ENCODE measurements around the gene NKD2.
"Not testable (repeated sequence)": the region's sequence is repeated elsewhere in the genome, so short reads cannot be mapped to it uniquely, and the experiment has no call there.

NKD2 gene

DNA sequence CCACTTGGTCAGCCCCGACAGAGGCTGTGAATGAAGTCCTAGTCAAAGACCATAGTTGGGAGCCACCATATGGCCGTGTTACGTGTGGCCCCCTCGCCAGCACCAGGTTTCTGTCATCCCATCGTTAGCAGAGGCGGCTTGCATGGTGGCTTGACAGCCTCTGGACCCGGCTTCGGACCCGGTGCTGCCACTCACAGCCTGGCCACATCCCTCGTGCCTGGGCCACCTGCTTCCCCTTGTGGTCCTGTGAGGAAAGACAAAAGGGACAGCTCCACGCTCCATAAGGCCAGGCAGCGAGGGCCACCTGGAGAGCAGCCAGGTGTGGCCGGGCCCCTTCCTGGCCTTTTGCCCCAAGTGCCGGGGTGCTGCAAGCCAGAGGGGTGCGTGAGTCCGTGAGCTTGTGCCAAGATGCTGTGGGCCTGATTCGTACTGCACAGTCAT, 6.2 kb downstream of the NKD2 start:
- DNase-seq = no peak

DNA sequence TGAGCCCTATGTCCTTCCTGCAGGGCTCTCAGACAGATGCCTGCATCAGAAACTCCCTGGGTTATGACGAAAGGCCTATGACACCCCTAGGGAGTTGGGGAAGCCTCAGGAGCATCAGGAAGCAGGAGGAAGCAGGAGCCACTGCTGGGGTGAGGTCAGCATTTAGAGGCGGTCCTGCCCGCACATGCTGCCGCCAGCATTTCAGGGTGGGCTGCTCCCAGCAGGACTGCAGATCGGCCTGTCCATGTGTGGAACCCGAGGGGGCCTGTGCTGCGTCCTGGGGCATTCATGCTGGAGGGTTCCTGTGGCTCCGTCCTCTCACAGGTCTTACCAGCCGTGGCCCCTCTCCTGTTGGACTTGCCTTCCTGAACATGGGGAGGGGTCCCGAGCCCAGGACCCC, 6.9 kb downstream of the NKD2 start:
- no peak for DNase-seq

DNA sequence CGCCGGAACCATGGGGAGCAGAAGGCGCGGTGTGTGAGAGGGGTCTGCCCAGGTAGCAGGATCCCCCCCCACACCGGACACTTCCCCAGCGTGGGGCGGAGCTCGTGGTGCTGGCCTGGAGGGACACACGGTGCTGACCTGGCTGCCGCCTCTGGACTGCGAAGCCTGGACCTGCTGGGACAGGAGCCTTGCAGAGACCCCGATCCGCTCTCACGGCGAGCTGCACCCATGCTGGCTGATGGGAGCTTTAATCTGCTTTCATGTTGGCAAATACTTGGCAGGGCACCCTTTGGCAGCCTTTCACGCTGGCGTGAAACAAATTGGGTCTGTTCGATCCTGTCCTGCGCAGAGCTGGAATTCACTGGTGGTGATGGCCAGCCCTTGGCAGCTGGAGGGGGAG, 7.4 kb downstream of the NKD2 start:
- no peak for DNase-seq

DNA sequence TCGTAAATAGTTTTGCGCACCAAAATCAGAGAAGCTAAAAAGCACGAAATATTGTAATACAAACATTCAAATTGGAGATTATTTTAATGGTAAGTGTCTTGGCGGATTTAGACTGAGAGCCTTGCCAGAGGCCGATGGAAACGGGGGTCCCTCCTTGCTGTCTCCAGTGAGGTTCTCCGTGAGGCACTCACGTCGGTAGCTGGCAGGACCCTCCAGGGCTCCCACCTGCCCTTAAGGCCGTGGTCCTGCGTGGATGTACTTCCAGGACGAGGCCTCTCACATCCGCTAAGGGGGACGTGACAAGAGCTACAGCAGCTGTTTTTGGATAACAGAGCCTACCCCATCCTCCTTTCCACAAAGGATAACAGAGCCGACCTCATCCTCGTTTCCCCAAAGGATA, 7.9 kb downstream of the NKD2 start:
- no peak for DNase-seq

DNA sequence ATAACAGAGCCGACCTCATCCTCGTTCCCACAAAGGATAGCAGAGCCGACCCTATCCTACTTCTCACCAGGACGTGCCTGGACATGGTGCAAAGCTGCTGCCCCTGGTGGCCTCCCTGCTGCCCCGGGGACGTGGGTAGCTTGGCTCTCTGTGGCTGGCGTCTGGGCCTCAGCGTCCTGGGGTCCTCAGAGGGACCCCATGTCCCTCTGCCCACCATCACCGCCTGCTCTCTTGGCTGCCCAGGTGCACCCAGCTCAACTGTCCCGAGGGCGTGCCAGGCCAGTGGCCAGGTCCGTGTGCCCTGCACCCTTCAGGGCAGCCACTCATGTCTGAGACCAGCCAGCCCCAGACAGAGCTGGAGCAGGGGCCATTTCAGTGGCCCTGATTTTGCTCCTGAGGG, 8.5 kb downstream of the NKD2 start:
- no peak for DNase-seq

DNA sequence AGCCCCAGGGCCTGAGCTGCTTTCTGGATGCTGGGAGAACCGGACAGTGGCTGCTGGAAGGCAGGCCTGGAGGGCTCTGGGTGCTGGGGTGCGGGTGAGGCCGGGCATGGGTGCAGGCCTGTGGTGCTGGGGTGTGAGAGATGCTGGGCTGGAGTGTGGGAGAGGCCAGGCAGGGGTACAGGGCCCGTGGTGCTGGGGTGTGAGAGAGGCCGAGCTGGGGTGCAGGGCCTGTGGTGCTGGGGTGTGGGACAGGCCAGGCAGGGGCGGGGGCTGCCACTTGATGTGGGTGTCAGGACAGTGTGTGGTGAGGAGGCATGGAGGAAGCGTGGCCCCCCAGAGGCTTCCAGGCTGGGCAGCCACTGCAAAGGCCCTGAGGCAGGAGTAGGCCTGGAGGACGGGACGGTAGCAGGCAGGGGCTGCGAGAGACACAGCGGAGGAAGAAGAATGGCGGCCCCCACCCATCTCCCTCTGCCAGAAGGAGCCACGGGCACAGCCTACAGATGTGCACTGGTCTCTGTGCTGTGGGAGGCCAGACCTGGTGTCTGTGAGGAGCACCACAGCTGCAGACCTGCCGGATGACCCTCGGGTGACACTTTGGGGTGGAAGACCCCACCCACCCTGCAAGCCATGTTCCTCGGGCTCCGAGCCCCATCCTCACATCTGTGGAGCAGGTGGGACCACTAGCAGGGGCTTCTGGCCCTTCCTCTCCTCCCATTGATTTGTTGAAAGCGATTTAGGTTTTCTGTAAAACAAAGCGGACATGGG, 9.3 kb downstream of the NKD2 start:
- DNase-seq = no peak

DNA sequence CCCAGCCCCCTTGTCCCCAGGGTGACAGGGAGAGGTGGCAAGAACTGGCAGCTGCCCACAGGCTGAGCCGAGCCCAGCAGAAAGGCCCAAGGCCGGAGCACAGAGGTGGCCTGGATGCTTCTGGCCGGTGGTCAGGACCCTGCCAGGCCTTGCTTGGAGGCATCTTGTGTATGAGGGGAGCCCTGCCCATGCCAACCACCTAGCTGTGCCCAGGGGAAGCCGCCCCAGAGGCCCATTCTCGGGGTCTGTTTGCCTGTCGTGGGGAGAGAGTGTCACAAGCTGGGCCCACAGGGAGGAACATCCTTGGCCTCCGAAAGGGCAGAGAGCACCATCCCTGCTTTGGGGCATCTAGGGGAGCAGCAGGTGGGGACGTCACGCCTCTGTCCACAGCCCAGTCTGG, 10.0 kb downstream of the NKD2 start:
- no peak for DNase-seq

DNA sequence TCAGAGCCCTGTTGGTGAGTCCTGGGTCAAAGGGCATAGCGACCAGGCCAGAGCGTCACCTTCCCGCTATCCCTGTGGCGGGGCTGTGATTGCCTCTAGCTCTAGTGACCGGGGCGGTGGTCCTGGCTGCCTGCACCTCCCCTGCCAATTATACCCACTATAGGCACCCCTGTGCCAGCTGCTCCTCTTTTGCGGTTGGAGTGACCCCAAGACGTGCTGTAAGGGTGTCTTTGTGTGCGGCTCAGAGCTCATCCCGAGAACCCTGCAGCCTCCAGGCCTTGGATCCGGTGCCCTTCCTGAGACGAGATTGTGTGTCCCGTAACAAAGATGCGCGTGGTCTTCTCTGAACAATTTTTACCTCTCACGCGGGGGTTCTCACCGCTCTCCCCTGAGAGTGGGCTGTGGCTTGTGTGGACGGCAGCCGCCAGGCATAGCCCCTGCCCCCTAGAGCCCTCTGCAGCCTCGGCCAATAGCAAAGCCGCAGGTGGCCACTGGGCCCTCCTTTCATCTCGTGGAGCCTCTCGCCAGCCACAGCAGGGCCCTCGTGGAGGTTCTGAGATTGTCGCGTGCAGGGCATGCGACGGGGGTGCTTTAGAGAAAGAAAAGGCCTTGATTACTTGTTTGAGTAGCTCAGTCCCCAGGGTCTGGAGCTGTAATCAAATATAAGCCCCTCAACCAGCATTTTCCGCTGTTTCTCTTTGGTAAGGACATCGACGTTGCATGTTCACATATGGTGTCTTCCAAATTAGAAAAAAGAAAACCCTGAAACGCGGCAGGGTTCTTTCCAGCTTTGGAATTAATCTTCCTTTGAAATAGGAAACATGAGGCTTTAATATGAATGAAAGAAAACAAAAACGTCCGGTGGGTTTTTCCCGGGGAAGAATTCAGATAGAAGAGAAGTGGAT, 10.7 kb downstream of the NKD2 start:
- no peak for DNase-seq

DNA sequence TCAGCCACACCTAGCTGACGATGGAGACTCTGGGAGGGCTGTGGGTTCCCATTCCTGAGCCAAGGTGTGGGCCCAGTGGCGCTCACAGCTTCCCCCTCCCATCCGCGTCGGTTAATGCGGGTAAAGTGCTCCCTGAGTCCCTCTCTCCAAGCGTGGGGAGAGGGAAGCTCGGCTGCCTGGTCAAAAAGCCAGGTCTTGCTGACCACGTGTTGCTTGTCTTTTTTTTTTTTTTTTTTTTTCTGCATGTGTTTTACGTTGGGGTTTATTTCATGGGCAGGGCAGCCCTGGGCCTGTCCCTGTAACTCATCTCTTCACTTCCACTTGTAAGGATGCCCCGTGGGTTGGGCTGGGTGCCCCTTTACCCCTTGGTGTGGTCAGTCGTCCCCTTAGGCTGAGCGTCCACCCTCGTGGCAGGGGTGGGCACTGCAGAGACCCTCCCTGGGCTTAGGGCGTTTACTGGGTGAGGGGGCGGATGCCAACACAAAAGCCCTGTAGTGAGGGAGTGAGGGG, 11.9 kb downstream of the NKD2 start:
- DNase-seq = no peak

DNA sequence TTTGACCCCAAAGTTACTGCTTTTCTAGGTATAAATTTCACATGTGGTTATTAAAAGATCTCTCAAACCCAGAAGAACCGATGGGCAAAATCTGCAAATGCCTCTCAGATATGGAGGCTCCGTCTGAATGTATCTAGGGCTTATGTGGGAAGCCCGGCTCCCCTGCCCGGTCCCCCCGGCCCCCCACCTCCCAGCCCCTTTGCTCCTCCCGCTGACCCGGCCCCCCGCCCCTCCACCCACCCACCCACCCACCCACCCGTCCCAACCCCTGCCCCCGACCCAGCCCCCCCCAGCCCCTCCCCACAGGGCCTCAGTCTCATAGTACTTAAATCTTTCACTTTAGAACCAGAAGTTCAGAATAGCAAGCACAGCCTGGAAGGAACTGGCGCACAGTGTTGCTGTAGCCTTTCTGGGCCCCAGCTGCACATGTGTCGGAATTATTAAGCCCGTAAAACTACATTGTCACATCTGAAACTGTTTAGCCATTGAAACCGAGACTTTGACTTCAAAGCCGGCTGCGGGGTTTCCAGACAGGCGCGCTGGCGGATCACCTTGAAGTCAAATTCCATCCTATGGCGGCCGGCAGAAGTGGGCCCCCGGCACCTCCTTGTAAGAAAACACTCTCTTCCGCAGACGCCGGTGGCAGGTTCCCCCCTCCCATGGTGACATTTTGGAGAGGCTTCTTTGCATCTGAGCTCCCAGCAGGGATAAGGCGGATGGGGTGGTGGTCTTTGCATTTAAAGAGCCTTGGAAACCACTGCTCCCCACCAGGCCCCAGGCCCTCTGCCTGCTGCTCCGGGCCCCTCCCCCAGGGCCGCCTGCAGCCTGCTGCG, 12.8 kb downstream of the NKD2 start:
- DNase-seq = no peak

DNA sequence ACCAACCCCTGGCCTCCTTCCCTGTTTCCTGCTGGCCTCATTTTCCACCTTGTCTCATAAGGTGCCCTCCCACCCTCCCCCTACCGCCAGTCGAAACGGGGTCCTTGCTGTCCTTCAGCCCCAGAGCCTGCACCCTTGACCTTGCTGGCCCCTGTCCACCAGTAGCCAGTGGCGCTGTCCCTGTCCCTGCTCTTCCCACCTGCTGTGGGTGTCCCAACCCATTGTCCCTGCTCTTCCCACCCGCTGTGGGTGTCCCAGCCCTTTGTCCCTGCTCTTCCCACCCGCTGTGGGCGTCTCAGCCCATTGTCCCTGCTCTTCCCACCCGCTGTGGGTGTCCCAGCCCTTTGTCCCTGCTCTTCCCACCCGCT, 13.4 kb downstream of the NKD2 start:
- not testable (repeated sequence) for DNase-seq

DNA sequence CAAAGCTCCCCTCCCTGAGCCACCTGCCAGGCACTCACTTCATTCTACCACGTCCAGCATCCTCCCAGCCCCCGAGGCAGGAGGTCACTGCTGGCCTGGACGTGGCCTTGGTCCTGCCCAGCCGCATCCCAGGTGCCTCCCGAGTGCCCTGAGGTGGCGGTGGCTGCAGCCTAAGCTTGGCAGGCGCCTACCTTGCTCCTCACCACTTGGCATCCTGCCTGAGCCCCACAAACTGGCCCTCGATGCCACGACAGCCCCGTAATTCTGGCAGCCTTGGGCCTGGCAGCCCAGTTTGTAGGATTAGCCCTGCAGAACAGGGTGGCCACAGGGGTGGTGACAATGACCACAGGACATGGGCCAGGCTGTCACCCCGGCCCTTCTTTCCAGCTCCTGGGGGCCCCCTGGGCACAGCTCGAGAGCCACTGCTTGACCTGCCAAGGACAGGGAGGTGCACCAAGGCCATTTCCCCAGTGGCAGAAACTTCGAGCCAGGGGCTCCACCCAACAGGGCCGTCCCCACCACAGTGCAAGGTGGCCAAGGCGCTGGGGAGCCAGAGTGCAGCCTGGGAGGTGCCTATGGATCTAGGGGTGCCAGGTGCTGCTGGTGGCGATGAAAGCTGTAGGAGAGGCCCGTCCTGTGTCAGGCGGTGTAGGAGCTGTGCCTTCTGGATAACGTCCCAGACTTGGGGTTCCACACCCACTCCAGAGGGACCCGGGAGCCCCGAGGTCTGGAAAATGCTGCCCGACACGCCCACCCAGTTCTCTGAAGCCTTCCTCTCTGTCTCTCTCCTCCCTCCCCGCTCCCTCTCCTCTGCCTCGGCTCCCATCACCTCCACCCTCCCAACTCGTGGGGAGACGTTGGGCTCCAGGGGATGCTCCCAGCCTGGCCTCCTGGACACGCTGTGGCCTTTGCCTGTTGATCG, 18.4 kb downstream of the NKD2 start:
- no peak for DNase-seq

DNA sequence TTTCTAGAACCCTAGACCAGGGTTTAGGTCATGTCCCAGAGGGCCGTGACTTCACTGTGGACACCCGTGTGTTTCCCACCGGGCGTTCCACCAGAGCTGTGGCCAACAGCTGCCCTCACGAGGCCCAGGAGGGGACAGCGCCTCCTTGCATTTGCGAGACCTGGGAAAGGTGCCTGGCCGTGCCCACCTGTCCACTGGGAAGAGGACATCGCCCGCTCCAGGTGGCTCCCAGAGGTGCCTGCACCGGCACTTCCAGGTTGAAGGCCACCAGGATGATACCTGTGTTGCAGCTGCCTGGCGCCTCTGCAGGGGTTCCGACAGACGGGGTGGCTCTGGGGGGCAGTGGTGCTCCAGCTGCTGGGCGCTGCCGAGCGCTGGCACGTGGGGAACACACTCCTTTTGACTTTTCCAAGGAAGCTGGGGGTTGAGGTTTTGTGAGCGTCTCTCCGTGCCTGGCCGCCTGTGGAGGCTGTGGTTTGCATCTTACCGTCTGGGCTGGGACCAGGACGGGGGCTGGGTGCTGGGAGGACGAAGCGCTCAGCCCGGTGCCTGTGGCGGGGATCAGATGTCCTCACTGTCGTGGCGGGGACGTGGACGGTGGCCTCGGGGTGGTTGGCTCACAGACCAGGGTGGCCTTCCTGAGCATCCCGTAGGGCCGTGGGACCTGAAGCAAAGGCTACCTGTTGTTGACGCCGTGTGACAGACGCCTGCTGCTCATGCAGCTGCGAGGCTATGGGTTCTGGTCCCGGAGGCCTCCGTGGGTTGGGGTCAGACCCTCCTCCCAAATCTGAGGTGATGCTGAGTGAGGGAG, 19.2 kb downstream of the NKD2 start:
- no peak for DNase-seq

DNA sequence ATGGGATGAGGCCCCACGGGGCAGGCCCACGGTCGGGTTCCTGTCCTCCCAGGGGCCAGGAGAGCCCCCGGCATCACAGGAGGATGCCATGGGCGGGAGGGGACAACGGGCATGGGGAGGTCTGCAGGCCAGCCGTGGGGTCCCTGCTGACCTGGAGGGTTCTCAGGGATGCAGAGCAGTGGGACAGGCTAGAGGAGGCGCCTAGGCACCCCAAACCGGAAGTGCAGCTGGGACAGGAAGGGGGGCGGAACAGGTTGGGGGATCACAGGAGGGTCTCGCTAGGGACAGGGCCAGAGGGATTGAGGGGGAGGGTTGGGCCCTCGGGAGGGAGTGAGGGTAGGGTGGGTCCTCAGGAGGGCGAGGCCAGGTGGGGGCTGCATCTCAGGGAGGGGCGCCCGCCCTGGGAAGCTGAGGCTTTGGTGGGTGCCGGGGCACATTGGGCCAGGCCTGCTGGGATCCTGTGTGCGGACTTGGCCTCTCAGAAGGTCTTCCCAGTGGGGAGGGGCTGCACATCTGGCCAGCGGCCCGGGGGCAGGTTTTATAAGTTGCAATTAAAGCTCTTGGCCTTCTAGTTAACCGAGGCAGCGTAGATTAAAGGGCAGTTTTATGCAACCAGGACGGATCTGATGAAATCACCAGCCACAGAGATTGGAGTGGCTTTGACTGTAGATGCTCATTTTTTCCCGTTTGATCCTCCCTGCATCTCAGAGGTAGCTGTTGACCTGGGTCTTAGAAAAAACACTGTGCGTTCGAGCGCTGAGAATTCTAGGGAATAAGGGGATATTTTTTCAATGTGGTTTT, 20.1 kb downstream of the NKD2 start:
- DNase-seq = no peak

DNA sequence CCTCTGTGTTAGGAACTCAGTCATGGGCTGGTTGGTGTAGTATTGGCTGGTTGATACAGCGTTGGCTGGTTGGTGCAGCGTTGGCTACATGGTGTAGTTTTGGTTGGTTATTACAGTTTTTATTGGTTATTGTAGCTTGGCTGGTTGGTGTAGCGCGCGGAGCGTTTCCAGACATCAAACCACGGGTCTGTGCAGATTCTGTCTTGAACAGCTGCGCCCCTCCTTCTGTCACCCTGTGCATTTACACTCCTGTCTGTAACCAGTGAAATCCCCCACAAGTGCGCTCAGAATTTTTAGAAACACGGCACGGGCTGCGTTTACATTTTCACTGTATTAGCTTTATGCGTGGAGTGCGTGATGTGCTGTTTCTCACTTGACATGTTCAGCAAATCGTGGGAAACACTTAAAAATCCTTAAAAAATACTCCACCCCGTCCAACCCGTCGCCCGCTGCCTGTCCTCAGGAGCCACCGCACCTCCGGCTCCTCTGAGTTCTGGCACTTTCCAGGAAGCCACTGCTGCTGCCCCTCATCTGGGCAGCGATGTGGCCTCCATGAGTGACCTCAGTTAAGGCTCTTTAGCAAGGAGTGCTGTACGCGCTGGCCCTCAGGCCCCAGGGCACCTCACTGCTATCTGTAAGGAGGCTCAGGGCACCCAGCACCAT, 20.8 kb downstream of the NKD2 start:
- DNase-seq = no peak

DNA sequence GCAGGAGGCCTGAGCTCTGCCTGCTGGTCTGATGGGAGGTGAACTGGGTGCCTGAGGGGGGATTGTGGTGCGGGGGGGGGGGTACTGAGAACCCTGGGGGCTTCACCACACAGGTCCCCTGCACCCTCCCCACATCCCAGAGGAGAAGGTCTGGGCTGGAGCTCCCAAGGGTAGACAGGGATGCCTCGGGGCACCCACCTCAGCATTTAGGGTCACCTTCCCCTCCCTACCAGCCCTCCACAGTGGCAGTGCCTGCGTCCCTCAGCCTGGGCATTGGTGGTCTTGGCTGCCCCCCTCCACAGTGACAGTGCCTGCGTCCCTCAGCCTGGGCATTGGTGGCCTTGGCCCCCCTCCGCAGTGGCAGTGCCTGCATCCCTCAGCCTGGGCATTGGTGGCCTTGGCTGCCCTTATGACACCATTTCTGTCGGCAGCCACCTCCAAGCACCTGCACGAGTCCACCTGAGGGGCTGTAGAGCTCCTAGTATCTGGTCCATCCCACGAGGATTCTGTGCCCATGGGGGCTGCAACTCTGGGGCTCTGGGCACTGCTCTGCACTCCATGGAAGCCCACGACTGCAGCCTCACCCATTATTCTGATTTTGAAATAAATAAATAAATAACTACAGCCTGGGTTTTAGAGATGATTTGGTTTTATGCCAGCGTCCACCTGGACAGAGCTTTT, 21.5 kb downstream of the NKD2 start:
- no peak for DNase-seq

DNA sequence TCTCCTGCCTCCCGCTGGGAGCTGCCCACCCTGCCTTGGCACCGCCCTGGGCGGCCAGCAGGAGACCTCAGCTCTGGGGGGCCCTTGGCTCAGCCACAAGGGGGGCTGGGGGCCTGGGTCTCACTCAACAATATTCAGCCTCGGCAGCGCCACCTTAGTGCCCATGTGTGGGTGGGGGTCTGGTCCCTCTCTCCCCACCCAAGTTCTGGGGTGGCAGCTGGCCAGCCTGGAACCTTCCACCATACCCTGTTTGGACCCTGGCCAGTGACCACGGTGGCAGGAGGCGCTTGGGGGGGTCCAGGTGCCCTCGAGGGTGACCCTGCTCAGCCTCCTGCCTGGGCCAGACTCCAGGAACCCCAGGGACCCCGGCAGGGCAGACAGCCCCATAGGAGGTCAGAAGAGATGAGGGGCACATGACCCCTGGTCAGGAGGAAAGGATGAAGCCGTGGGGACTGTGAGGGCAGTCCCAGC, 22.2 kb downstream of the NKD2 start:
- DNase-seq = no peak

DNA sequence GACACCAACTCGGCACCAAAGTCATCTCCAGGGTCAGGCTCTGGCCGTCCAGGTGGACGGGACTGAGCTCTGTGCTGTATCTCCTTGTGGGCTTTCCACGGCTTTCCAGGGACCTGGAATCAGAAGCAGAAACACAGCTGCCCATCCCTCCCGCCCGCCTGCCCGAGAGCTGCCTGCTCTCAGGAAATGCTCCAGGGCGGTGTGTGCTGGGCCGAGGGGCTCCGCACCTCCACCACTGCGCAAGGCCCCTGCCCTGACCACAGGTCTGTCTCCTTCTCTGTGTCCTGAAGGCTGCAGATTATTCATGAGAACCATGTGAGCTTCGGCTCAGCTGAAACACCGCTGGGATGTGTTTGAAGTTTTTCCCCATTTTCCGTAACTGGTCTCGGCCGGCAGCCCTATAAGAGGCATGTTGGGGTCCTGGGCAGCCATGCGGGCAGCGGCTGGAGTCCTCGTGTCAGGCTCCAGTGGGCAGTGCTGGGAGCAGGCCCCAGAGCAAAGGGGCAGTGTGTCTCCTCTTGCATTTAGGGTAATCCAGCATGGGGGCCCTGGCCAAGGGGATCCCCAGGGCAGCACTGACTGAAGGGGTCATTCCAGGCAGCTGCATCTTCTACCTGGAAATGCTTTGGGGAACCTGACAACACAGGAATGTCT, 22.8 kb downstream of the NKD2 start:
- DNase-seq = no peak
